Measurements from ENCODE around the gene TANGO2.
A peak's percentile ranks its signal among the peaks of the same experiment; 100 is the strongest.

TANGO2 gene

GRCh38 chr22:20058989-20059770 is 38.3 kb downstream of the TANGO2 start:
- no peak overlapping the region for H3K4me3 ChIP-seq (ENCODE audit: low read length)
- no peak for DNase-seq (ENCODE audit: low read depth)
- TF ChIP-seq CTCF (conservative IDR thresholded peaks at IDR 0.05; ENCODE audit: low read depth, low read length), result no peak

GRCh38 chr22:20060700-20061480 is 40.0 kb downstream of the TANGO2 start:
- peak; percentile 9 for TF ChIP-seq CTCF (conservative IDR thresholded peaks at IDR 0.05; ENCODE audit: low read depth, low read length)
- H3K4me3 ChIP-seq (ENCODE audit: low read length), result no peak overlapping the region

GRCh38 chr22:20061481-20061861 is 40.6 kb downstream of the TANGO2 start:
- no peak for DNase-seq (ENCODE audit: low read depth)

More at GRCh38 chr22:20060700-20061480, 40.0 kb downstream of the TANGO2 start:
- no peak for DNase-seq (ENCODE audit: low read depth)

GRCh38 chr22:20062043-20062765 is 41.3 kb downstream of the TANGO2 start:
- no peak for DNase-seq (ENCODE audit: low read depth)
- TF ChIP-seq CTCF (conservative IDR thresholded peaks at IDR 0.05; ENCODE audit: low read depth, low read length), result no peak
- no peak overlapping the region for H3K4me3 ChIP-seq (ENCODE audit: low read length)

More at GRCh38 chr22:20061481-20061861, 40.6 kb downstream of the TANGO2 start:
- TF ChIP-seq CTCF (conservative IDR thresholded peaks at IDR 0.05; ENCODE audit: low read depth, low read length), result no peak
- H3K4me3 ChIP-seq (ENCODE audit: low read length), result no peak overlapping the region

- H3K4me3 ChIP-seq (ENCODE audit: low read length), result no peak overlapping the region
- TF ChIP-seq CTCF (conservative IDR thresholded peaks at IDR 0.05; ENCODE audit: low read depth, low read length), result no peak
- DNase-seq (ENCODE audit: low read depth), result peak; percentile 82
Observed at GRCh38 chr22:20062766-20063083, 41.8 kb downstream of the TANGO2 start.

GRCh38 chr22:20063271-20064139 is 42.6 kb downstream of the TANGO2 start:
- no peak for DNase-seq (ENCODE audit: low read depth)
- TF ChIP-seq CTCF (conservative IDR thresholded peaks at IDR 0.05; ENCODE audit: low read depth, low read length), result no peak

More at GRCh38 chr22:20063271-20064139, 42.6 kb downstream of the TANGO2 start:
- H3K4me3 ChIP-seq (ENCODE audit: low read length), result no peak overlapping the region

All from retinal pigment epithelial cell (primary cell).